KMS-11 (cell line): Measurements from ENCODE around the gene AGPAT3.

Source experiments
- H2AFZ ChIP-seq: fragments of 200-600 bp; sonication (generic); 2 replicates; pipeline ENCODE4 v1.6.1; 2016; ENCODE audit warnings: antibody characterized with exemption, mixed run types, low read depth
- H3K27ac ChIP-seq: fragments of 200-600 bp; sonication (generic); 2 replicates; pipeline ENCODE4 v1.6.1; 2016; ENCODE audit warnings: mild to moderate bottlenecking, mixed run types
- H3K27me3 ChIP-seq: fragments of 200-600 bp; sonication (generic); 2 replicates; pipeline ENCODE4 v1.6.1; 2017; ENCODE audit warnings: mild to moderate bottlenecking, low read depth, mixed run types, moderate library complexity; ENCODE audit not compliant: insufficient read depth
- H3K36me3 ChIP-seq: fragments of 200-600 bp; sonication (generic); 2 replicates; pipeline ENCODE4 v1.6.1; 2017; ENCODE audit warnings: mild to moderate bottlenecking, mixed run types; ENCODE audit not compliant: insufficient read depth
- H3K4me1 ChIP-seq: fragments of 200-600 bp; sonication (generic); 2 replicates; pipeline ENCODE4 v1.6.1; 2016; ENCODE audit warnings: mild to moderate bottlenecking, low read depth, mixed run types; ENCODE audit not compliant: poor library complexity, severe bottlenecking
- H3K4me2 ChIP-seq: fragments of 200-600 bp; sonication (generic); 2 replicates; pipeline ENCODE4 v1.7.0; 2016; ENCODE audit warnings: mild to moderate bottlenecking, mixed run types
- H3K4me3 ChIP-seq: fragments of 200-600 bp; sonication (generic); IDR thresholded peaks from 2 replicates; pipeline ENCODE4 v1.6.1; 2017; ENCODE audit warnings: low read depth, low read length, mixed read lengths; ENCODE audit not compliant: insufficient read depth
- H3K79me2 ChIP-seq: fragments of 200-600 bp; sonication (generic); 2 replicates; pipeline ENCODE4 v1.6.1; 2016; ENCODE audit warnings: low read depth, mixed run types; ENCODE audit not compliant: insufficient read depth
- H3K9ac ChIP-seq: fragments of 200-600 bp; sonication (generic); 2 replicates; pipeline ENCODE4 v1.6.1; 2016; ENCODE audit warnings: mild to moderate bottlenecking, mixed run types
- H4K20me1 ChIP-seq: fragments of 200-600 bp; sonication (generic); 2 replicates; pipeline ENCODE4 v1.6.1; 2016; ENCODE audit warnings: mild to moderate bottlenecking, mixed run types; ENCODE audit not compliant: insufficient read depth
- TF ChIP-seq, protein P1 (sequence below): fragments of 200-600 bp; sonication (generic); conservative IDR thresholded peaks from 2 replicates; pipeline ENCODE4 v1.6.1; 2017; ENCODE audit warnings: low read depth, mild to moderate bottlenecking, antibody characterized with exemption, low read length, moderate library complexity, mixed read lengths

The AGPAT3 gene

GRCh38 chr21:43908167-43908566 lies 43.1 kb downstream of the AGPAT3 start:
- no peak overlapping the region for H3K27ac ChIP-seq
- H3K4me2 ChIP-seq: no peak overlapping the region
- H3K4me3 ChIP-seq: no peak overlapping the region
- TF ChIP-seq, protein P1, sequence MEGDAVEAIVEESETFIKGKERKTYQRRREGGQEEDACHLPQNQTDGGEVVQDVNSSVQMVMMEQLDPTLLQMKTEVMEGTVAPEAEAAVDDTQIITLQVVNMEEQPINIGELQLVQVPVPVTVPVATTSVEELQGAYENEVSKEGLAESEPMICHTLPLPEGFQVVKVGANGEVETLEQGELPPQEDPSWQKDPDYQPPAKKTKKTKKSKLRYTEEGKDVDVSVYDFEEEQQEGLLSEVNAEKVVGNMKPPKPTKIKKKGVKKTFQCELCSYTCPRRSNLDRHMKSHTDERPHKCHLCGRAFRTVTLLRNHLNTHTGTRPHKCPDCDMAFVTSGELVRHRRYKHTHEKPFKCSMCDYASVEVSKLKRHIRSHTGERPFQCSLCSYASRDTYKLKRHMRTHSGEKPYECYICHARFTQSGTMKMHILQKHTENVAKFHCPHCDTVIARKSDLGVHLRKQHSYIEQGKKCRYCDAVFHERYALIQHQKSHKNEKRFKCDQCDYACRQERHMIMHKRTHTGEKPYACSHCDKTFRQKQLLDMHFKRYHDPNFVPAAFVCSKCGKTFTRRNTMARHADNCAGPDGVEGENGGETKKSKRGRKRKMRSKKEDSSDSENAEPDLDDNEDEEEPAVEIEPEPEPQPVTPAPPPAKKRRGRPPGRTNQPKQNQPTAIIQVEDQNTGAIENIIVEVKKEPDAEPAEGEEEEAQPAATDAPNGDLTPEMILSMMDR: no peak
- H3K4me1 ChIP-seq: no peaks in the 10 kb centered on the region
- no peak overlapping the region for H2AFZ ChIP-seq
- no peak overlapping the region for H3K9ac ChIP-seq
- H3K36me3 ChIP-seq: no peaks in the 10 kb centered on the region; the same call in 1 of the 2 replicates
- peaks cover 19% of the 10 kb centered on the region; the same call in 1 of the 2 replicates for H3K79me2 ChIP-seq
- no peaks in the 10 kb centered on the region for H3K27me3 ChIP-seq
- no peaks in the 10 kb centered on the region for H4K20me1 ChIP-seq

GRCh38 chr21:43909741-43910400 lies 44.8 kb downstream of the AGPAT3 start:
- no peak overlapping the region for H3K9ac ChIP-seq
- TF ChIP-seq, protein P1: no peak
- H3K27me3 ChIP-seq: no peaks in the 10 kb centered on the region
- H4K20me1 ChIP-seq: no peaks in the 10 kb centered on the region
- peaks cover 35% of the 10 kb centered on the region for H3K79me2 ChIP-seq
- no peak overlapping the region for H3K4me2 ChIP-seq
- H2AFZ ChIP-seq: no peak overlapping the region
- H3K36me3 ChIP-seq: no peaks in the 10 kb centered on the region; the same call in 1 of the 2 replicates
- H3K4me3 ChIP-seq: no peak overlapping the region
- no peak overlapping the region for H3K27ac ChIP-seq
- H3K4me1 ChIP-seq: peaks cover 11% of the 10 kb centered on the region

DNA sequence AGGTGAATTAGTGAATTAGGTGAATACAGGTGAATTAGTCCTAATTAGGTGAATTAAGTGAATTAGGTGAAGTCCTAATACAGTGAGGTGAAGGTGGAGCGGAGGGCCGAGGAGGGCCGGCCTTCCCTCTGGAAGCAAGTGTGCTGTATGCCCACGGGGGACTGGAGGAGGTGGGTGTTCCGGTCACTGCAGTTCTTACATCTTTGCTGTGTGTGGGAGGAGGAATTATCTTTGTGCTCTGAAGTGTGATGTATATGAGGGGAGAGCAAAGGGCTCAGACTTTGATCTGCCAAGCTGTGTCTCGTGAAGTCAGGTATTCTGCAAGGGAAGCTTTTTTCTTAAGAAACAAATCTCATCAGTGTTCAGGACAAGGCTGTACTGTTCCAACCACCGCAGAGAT lies 45.4 kb downstream of the AGPAT3 start:
- Histone ChIP-seq H3K36me3 (no peaks in the 10 kb centered on the region; the same call in 1 of the 2 replicates), H4K20me1 (no peaks in the 10 kb centered on the region)
- TF ChIP-seq, protein P1: no peak

DNA sequence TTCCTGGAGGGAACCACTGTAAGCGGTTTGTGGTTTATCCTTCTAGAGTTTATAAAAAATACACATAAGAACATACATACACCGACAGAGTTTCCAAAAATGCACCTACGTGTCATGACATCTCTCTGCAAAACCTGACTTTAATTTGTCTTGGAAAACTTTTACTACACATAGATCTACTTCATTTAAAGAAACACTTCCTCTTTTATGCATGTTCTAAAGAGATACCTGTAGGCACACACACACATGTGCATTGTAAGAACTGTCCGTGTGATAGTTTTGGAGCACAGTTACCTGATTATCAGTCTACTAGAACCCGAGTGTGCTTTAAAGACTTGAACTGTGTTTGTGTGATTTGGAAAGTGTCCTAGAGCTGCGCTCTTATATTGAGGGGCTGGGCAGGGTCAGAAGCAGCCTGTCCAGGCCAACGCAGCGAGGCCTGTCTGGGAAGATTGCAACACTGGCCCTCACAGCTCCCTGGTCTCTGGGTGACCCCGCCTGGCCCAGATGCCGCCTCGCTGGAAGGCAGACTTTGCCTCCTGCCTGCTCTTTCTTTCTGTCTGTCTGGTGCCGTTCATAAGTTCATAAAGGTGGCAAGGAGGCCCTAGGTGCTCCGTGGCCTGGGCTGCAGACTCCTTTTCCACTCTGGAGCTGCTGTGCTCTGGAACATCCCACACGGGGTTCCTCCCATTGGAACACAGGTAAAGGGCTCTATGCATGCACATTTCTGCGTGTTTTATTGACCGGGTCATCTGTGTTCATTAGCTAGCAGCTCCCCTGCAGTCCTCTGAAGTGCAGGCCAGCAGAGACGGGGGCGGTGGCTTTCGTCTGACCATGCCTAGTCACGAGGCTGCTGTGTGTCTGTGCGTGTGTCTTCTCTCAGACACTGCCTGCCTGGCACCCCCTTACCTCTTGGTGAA lies 46.3 kb downstream of the AGPAT3 start:
- H3K27me3 ChIP-seq: no peaks in the 10 kb centered on the region
- H3K4me1 ChIP-seq: peaks cover 24% of the 10 kb centered on the region
- no peak overlapping the region for H3K4me3 ChIP-seq
- H3K27ac ChIP-seq: no peak overlapping the region
- H2AFZ ChIP-seq: no peak overlapping the region
- H3K36me3 ChIP-seq: no peaks in the 10 kb centered on the region; the same call in 1 of the 2 replicates
- no peak overlapping the region for H3K9ac ChIP-seq
- H3K79me2 ChIP-seq: peaks cover 47% of the 10 kb centered on the region
- no peak overlapping the region for H3K4me2 ChIP-seq
- H4K20me1 ChIP-seq: no peaks in the 10 kb centered on the region
- TF ChIP-seq, protein P1: no peak

More for the DNA sequence above, 45.4 kb downstream of the AGPAT3 start:
- H2AFZ ChIP-seq: no peak overlapping the region
- no peaks in the 10 kb centered on the region for H3K27me3 ChIP-seq
- H3K9ac ChIP-seq: no peak overlapping the region
- peaks cover 16% of the 10 kb centered on the region for H3K4me1 ChIP-seq
- peaks cover 40% of the 10 kb centered on the region for H3K79me2 ChIP-seq
- no peak overlapping the region for H3K27ac ChIP-seq
- no peak overlapping the region for H3K4me2 ChIP-seq
- H3K4me3 ChIP-seq: no peak overlapping the region
